GM18867 (cell line): Measurements from ENCODE around the gene RCCD1.

Experiments
- ATAC-seq: cut with Tn5 transposase; IDR thresholded peaks from one replicate; pipeline ENCODE4 v1.9.1; 2021; ENCODE audit warnings: mild to moderate bottlenecking, moderate library complexity; ENCODE audit not compliant: unreplicated experiment

RCCD1 gene

GRCh38 chr15:90962021-90962420, 7.3 kb downstream of the RCCD1 start:
- no peak for ATAC-seq

- ATAC-seq, result no peak
These were observed 11.6 kb downstream of the RCCD1 start for GRCh38 chr15:90966262-90966661.

DNA sequence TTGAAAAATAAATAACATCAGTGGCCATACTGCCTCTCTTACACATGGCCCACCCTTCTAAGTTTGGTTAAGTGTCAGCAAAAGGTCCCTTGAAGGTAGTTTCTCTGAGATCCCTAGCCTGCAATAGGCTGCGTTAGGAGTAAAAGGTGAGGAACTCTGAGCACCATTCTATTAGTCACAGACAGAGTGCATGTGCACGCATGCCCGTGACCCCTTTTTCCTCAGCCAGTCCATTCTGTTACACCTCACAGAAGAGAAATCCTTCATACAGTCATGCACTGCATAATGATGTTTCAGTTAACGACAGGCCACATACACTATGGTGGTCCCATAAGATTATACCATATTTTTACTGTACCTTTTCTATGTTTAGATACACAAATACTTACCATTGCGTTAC, 12.5 kb downstream of the RCCD1 start:
- ATAC-seq, result no peak

DNA sequence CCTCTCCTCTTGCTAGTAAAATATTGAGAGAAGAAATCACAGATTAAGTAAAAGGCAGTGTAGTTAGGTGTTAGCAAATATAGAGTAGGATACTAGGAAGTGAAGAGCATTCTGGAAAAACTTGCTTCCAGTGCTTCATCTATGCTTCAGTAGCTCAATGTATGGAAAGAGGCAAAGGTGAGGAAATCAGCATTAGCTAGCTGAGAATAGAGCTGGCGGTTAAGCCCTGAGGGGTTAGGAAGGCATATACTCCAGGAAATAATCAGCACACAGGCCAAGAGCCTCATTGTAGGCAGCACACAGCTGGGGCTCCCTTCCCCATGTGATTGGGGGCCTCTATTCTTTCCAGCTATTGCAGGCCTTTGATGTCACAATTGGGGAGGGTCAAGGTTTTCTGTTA, 13.8 kb downstream of the RCCD1 start:
- no peak for ATAC-seq

- no peak for ATAC-seq
These were observed 15.6 kb downstream of the RCCD1 start for GRCh38 chr15:90970274-90970673.

GRCh38 chr15:90972133-90972532, 17.4 kb downstream of the RCCD1 start:
- ATAC-seq, result no peak

- ATAC-seq, result no peak
These were observed 19.5 kb downstream of the RCCD1 start for GRCh38 chr15:90974216-90974615.

GRCh38 chr15:90979582-90979981, 24.9 kb downstream of the RCCD1 start:
- no peak for ATAC-seq

DNA sequence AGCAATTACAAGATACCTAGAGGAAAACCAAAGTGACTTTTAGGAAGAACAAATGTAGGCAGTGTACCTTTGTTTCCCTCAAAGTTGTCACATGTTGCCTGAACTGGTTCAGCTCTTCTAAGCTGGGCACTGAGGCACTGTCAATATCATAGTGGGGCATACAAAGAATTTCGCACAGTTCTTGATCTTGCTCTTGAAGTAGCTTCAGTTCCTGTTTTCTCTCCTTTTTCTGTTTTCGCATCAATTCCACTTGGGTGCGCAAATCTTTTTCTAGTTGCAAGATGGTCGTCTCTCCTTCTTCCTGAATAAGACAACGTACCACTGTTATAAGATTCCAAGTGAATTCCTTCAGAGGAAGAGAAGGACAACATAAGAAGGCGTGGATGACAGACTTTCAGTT, 27.0 kb downstream of the RCCD1 start:
- peak; percentile 84 for ATAC-seq

GRCh38 chr15:90982135-90982534, 27.5 kb downstream of the RCCD1 start:
- peak; percentile 27 for ATAC-seq

DNA sequence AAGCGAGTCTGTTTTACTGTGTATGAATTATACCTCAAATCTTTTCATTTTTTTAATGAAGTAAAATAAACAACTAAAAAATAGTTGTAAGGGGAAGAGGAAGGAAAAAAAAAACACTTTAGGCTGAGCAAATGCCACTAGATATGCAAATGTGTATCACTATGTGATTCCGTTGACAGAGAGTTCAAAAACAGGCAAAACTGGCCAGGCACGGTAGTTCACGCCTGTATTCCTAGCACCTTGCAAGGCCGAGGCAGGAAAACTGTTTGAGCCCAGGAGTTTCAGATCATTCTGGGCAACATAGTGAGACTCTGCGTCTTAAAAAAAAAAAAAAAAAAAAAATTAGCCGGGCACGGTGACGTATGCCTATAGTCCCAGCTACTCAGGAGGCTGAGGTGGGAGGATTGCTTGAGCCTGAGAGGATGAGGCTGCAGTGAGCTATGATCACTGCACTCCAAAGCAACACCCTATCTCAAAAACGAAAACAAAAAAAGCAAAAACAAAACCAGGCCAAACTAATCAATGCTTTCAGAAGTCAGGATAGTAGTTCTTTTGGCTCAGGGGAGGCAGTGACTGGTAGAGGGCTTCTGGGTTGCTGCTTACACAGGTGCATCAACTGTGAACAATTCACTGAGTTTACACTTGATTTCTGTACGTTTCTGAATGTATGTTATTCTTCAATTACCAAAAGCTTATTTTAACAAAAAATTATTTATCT, 32.3 kb downstream of the RCCD1 start:
- peak; percentile 60 for ATAC-seq

GRCh38 chr15:90987561-90988141, 33.0 kb downstream of the RCCD1 start:
- no peak for ATAC-seq

- ATAC-seq, result no peak
These were observed 33.6 kb downstream of the RCCD1 start for GRCh38 chr15:90988296-90988695.

GRCh38 chr15:90989040-90989768, 34.5 kb downstream of the RCCD1 start:
- ATAC-seq, result no peak

GRCh38 chr15:90990446-90990845, 35.8 kb downstream of the RCCD1 start:
- ATAC-seq, result no peak

DNA sequence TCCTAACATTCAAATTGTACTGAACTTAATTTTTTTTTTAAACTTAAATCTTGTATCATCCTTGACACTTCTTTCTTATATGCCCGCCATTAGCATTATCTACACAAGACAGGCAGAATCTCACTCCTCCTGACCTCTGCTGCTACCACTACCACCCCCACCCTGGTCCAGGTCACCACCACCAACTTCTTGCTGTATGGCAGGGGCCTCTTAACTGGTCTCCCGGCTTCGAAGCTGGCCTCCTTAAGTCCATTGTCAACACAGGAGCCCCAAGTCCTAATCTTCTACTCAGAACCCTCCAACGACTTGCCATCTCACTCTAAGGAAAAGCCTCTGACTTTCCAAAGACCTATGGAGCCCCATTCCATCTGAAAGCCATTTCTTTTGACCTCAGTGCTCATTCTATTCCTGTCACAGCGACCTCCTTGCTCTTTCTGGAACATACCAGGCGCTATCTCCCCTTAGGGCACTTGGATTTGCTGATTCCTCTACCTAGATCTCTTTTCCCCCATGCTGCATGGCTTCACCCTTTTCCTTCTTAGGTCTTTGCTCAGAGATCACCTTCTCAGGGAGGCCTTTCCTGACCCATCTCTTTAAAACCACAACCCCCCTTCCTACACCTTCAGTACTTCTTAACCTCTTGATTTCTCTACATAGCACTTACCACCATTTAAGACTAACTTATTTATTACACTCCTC, 37.1 kb downstream of the RCCD1 start:
- no peak for ATAC-seq

DNA sequence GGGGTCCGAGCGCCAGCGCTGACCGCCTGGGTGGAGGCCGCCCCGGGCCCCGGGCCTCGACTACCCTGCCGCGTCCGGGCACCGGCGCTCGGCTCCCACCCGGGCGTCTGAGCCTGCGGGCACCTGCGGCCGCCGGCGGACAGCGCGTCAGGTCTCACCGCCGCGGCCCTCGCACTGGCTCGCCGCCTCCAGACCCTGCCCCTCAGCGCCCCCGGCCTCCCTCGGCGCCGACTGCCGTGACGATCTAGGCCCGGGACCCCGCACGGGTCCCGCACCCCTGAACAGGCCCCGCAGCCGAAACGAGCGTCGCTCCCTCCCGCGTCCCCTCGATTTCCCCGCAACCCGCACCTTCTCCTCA, 39.4 kb downstream of the RCCD1 start:
- ATAC-seq, result peak; percentile 21

DNA sequence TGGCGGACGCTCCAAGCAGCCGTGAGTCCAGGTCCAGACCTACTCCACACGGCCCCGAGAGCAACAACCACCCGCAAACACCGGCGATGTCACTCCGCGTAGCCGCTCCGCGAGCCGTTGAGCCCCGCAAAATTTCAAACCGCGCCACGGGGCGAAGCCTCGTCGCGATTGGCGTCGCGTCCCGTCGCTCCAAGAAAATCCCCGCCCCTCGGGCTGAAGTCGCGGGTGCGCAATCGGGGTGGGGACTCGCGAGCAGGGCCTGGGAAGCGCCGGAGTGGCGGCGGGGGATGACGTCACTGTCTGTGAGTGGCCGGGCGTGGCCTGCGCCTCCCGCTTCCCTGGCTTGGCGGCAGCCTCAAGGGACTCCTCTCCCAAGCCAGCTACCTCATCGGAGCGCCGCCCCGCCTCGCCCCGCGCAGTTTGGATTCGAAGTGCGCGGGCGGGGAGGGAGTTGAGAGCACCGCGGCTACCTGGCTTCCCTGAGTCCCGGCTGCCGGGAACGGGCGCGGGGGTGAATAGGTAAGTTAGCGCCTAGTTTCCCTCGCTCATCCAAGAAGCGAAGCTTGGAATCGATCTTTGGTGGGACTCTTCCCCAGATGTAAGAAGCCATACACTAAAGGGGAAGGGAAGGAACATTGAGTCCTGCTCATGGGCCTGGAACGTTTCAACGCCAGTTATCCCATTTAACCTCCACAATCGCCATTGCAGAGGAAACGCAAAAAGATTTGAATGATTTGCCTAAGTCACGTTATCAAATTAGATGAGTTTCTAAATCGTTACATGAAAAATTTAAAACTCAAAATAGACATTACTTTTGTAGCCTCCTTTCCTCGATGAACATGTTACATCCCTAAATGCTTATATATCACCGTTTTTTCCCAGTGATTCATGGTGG, 40.0 kb downstream of the RCCD1 start, which contains the start of gene PRC1:
TSS of gene PRC1 (minus strand) at position 119 of the 895 bp plus-strand sequence. CDS start at position 1, 118 bp downstream.
- peak; percentile 92 for ATAC-seq

- no peak for ATAC-seq
These were observed 44.1 kb downstream of the RCCD1 start for GRCh38 chr15:90998737-90999136.

GRCh38 chr15:91001209-91001608, 46.5 kb downstream of the RCCD1 start:
- ATAC-seq, result no peak
